ENCODE measurements around the gene IQGAP2.

Gene IQGAP2

GRCh38 chr5:76556511-76557221, 153.6 kb downstream of the IQGAP2 start:
- TF ChIP-seq REST (IDR thresholded peaks at IDR 0.05; ENCODE audit: low read depth) (no peak), ZBTB7A (IDR thresholded peaks at IDR 0.05; ENCODE audit: low read depth) (no peak), CEBPB (IDR thresholded peaks at IDR 0.05) (no peak), RAD21 (IDR thresholded peaks at IDR 0.05; ENCODE audit: low read depth) (no peak), YY1 (IDR thresholded peaks at IDR 0.05; ENCODE audit: low read depth) (no peak), TAF1 (IDR thresholded peaks at IDR 0.05; ENCODE audit: low read depth) (no peak), FOXM1 (IDR thresholded peaks at IDR 0.05; ENCODE audit: borderline replicate concordance, low read depth) (no peak), USF1 (IDR thresholded peaks at IDR 0.05) (no peak), EGR1 (IDR thresholded peaks at IDR 0.05) (no peak)

GRCh38 chr5:76560952-76561891, 158.1 kb downstream of the IQGAP2 start:
- no peak for TF ChIP-seq TAF1 (IDR thresholded peaks at IDR 0.05; ENCODE audit: low read depth)
- no peak for TF ChIP-seq TEAD4 (IDR thresholded peaks at IDR 0.05)
- no peak for TF ChIP-seq YY1 (IDR thresholded peaks at IDR 0.05; ENCODE audit: low read depth)
- no peak for TF ChIP-seq NFIC (IDR thresholded peaks at IDR 0.05)
- no peak for TF ChIP-seq REST (IDR thresholded peaks at IDR 0.05; ENCODE audit: low read depth)
- no peak for TF ChIP-seq TCF12 (IDR thresholded peaks at IDR 0.05; ENCODE audit: low read depth)
- no peak for TF ChIP-seq ZBTB7A (IDR thresholded peaks at IDR 0.05; ENCODE audit: low read depth)
- no peak for TF ChIP-seq RAD21 (IDR thresholded peaks at IDR 0.05; ENCODE audit: low read depth)
- no peak for TF ChIP-seq FOXM1 (IDR thresholded peaks at IDR 0.05; ENCODE audit: borderline replicate concordance, low read depth)

- no peak for TF ChIP-seq USF1 (IDR thresholded peaks at IDR 0.05)
- TF ChIP-seq EP300 (IDR thresholded peaks at IDR 0.05; ENCODE audit: borderline replicate concordance) = no peak
- no peak for TF ChIP-seq CEBPB (IDR thresholded peaks at IDR 0.05)
- TF ChIP-seq CREB1 (IDR thresholded peaks at IDR 0.05; ENCODE audit: low read depth) = no peak
- TF ChIP-seq FOXM1 (IDR thresholded peaks at IDR 0.05; ENCODE audit: borderline replicate concordance, low read depth) = no peak
- no peak for TF ChIP-seq NFIC (IDR thresholded peaks at IDR 0.05)
- no peak for TF ChIP-seq REST (IDR thresholded peaks at IDR 0.05; ENCODE audit: low read depth)
- no peak for TF ChIP-seq TCF12 (IDR thresholded peaks at IDR 0.05; ENCODE audit: low read depth)
- TF ChIP-seq TAF1 (IDR thresholded peaks at IDR 0.05; ENCODE audit: low read depth) = no peak
- TF ChIP-seq MAX (IDR thresholded peaks at IDR 0.05) = no peak
- no peak for TF ChIP-seq RAD21 (IDR thresholded peaks at IDR 0.05; ENCODE audit: low read depth)
- no peak for TF ChIP-seq TEAD4 (IDR thresholded peaks at IDR 0.05)
- TF ChIP-seq EGR1 (IDR thresholded peaks at IDR 0.05) = no peak
Observed at GRCh38 chr5:76561959-76562358, 158.9 kb downstream of the IQGAP2 start.

- TF ChIP-seq MAX (IDR thresholded peaks at IDR 0.05) (no peak), ZBTB7A (IDR thresholded peaks at IDR 0.05; ENCODE audit: low read depth) (no peak), EP300 (IDR thresholded peaks at IDR 0.05; ENCODE audit: borderline replicate concordance) (no peak), RAD21 (IDR thresholded peaks at IDR 0.05; ENCODE audit: low read depth) (no peak), USF1 (IDR thresholded peaks at IDR 0.05) (no peak), EGR1 (IDR thresholded peaks at IDR 0.05) (no peak), TCF12 (IDR thresholded peaks at IDR 0.05; ENCODE audit: low read depth) (no peak), NFIC (IDR thresholded peaks at IDR 0.05) (no peak), TAF1 (IDR thresholded peaks at IDR 0.05; ENCODE audit: low read depth) (no peak), REST (IDR thresholded peaks at IDR 0.05; ENCODE audit: low read depth) (no peak), YY1 (IDR thresholded peaks at IDR 0.05; ENCODE audit: low read depth) (no peak), FOXM1 (IDR thresholded peaks at IDR 0.05; ENCODE audit: borderline replicate concordance, low read depth) (no peak), CREB1 (IDR thresholded peaks at IDR 0.05; ENCODE audit: low read depth) (no peak), TEAD4 (IDR thresholded peaks at IDR 0.05) (no peak), CEBPB (IDR thresholded peaks at IDR 0.05) (no peak)
Observed at GRCh38 chr5:76565009-76565408, 161.9 kb downstream of the IQGAP2 start.
